HuH-7 (cell line): ENCODE data around the gene ACVR1B.

Source experiments
- DNase-seq: peaks from one replicate; pipeline ENCODE4 v3.0.0; 2011; ENCODE audit warnings: low spot score

The ACVR1B gene

GRCh38 chr12:51942501-51943000 lies 8.9 kb upstream of the ACVR1B start:
- no peak for DNase-seq

DNA sequence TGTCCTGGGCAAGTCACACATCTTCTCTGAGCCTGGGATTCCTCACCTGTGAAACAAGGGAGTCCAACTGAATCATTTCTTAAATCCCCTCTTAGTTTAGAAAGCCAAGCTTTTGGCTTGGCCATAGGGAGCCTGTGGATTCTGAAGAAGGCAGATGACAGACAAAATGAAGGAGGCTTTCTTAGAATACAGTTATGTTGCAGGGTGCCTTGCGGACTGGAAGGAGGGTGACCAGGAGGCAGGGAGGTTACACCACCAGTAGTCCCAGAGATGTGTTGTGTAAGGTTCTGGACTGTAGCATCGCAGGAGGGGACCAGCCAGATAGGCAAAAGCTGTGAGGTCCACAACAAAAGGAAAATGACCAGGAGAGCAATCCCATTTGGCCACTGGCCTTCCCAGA lies 8.2 kb upstream of the ACVR1B start:
- DNase-seq = no peak

DNA sequence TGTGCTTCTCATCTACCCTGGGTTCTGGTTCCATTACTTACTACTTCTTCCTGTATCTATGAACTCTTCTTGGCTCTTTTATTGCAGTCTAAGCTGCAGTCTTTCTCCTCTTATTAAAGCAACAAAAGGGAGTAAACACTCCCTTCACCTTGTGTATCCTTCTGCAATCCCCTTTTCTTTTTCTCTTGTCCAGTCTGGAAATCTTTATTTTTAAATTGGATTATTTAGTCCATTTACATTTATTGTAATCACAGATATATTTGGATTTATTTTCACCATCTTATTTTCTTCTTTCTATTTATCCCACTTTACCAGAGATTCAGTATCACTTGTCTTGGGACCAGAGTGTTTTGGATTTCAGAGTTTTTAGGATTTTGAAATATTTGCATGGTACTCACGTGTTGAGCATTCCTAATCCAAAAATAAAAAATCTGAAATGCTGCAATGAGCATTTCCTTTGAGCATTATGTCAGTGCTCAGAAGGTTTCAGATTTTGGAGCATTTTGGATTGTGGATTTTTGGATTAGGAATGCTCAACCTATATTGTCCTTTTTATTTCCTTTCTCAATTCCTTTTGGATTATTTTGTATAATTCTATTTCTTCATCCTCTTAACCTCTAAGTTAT lies 6.8 kb upstream of the ACVR1B start:
- no peak for DNase-seq

DNA sequence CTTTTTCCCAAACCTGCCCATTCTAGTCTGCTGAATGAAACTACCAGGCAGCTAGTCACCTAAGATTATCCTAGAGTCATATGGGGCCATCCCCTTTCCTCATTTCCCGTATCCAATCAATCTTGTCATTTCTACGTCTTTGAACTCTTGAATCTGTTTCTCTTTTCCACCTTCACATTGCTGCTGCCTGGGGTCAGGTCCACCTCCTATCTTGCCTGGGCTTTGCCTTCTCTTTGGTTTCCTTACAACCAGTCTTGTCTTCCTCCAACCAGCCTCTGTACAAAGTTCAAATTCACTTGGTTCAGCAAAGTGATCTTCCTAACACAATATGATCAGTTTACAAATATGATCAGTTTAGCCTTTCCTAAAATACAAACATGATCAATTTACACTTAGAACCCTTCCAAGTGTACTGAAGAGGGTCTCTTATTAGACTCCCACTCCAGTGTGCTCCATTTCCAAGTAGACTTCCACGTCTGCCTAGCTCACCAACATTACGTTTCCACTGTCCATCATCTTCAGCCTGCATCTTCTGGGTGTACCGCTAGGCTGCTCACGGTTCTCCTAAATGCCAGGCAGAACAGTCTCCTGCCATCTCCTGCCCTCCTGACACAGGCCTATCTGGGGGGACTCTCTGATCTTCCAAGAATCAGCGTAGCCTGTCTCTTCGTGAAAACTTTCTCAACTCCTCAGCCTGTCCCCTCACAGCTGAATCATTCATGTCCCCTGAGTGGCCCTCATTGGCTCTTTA lies 4.1 kb upstream of the ACVR1B start:
- no peak for DNase-seq

GRCh38 chr12:51948066-51948465 lies 3.4 kb upstream of the ACVR1B start:
- no peak for DNase-seq

DNA sequence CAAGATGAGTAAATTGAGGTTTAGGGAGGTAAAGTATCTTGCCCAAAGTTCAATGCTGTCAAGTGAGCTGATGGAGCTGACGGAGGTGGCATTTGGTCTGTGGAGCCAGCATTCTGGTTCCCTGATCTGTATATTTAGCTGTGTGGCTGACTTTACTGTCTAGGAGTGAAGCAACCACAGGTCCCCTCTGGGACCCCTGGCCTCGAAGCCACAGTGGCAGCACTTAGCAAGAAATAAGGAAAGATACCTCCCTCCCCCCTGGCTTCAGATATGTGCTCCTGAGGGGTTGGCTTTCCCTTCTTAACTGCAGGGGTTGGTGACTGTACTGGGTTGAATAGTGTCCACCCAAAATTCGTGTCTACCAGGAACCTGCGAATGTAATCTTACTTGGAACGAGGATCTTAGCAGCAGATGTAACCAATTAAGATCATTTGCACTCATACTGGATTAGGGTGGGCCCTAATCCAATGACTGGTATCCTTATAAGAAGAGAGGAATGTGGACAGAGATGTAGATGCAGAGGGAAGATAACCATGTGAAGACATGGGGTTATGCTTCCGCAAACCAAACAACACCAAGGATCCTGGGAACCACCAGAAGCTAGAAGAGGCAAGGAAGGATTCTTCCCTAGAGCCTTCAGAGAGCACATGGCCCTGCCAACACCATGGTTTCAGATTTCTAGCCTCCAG lies 2.0 kb upstream of the ACVR1B start:
- no peak for DNase-seq

GRCh38 chr12:51950682-51951198 lies 759 bp upstream of the ACVR1B start:
- no peak for DNase-seq

DNA sequence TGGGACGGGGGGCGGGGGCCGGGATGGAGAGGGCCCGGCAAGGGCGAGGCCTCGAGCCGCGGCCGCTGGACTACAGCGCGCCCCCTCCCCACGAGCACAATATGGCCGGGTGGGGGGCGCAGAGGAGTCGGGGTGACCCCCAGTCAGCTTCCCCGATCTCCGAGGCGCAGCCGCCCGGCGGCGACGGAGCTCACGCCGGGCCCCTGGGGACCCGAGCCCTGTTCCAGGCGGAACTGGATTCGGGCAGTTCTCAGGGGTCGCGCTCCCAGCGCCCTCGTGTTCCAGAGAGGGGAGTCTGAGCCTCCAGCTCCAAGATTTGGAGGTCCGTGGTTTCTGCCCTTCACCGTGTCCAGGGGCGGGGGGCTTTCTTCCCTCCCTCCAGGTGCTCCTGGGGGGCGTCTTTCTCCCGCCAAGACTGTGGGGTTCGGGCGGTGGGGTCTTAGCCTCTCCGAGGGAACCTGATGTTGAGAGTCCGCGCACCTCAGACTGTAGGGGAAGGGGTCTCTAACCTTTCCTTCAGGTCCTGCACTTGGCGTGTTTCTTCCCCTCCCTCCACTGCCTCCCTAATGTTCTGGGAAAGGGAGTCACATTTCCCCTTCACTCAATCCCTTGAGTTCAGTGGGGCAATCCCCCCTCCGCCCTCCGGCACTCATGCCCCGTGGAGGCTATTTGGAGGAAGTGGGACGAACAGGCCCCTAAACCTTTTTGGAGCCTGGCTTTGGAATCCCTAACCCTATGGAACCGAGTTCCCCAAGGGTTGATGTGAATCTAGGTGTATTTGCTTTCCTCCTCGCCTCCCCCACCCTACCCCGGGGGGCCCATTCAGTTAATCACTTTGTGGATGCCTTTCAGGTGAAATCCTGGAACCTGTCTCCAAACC lies 584 bp downstream of the ACVR1B start:
- DNase-seq = no peak

- no peak for DNase-seq
Measured at GRCh38 chr12:51953089-51953488, 1.6 kb downstream of the ACVR1B start.

- DNase-seq = no peak
Measured at GRCh38 chr12:51953864-51954263, 2.4 kb downstream of the ACVR1B start.

- DNase-seq = no peak
Measured at GRCh38 chr12:51954561-51955361, 3.3 kb downstream of the ACVR1B start.

DNA sequence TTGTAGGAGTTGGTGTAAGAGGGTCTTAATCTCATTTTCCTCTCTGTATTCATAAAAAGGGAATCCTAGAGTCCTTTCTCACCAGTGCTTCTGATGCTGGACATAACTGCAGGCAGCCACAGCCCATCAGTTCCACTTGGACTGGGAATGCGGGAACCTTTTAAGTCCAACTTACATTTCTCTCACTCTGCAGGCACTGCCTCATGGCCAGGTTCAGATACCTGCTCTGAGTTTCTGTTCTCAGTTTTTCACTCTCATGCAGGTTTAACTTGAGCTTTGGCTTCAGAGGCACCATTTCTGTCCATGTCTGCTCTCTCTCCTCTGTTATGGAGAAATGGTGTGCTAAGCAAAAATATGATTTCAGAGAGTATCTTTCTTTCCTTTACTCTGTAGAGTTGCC lies 4.2 kb downstream of the ACVR1B start:
- no peak for DNase-seq

DNA sequence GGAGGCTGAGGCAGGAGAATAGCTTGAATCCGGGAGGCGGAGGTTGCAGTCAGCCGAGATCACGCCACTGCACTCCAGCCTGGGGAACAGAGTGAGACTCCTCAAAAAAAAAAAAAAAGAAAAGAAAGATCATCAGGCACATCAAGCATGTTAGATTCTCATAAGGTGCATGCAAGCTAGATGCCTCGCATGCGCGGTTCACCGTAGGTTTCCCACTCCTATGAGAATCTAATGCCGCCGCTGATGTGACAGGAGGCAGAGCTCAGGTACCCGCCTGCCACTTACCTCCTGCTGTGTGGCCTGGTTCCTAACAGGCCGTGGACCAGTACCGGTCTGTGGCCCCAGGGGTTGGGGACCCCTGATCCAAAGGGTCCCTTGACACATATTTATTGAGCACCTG lies 7.0 kb downstream of the ACVR1B start:
- no peak for DNase-seq

DNA sequence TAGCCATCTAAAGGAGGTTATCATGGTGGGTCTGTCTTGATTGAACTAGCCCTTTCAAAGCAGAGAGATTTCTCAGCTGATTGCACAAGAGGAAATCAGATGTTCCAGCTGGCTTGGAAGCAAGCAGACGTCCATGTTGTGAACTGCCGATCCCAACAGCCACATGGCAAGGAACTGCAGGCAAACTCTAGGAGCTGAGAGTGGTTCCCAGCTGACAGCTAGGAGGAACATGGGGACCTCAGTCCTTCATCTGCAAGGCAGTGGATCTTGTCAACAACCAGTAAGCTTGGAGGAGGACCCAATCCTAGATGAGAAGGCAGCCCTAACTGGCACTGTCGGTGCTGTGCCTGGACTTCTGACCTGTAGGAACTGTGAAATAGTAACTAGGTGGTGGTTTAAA lies 7.7 kb downstream of the ACVR1B start:
- DNase-seq = no peak

- no peak for DNase-seq
Measured at GRCh38 chr12:51959921-51960320, 8.4 kb downstream of the ACVR1B start.

GRCh38 chr12:51960488-51960887 lies 9.0 kb downstream of the ACVR1B start:
- no peak for DNase-seq

DNA sequence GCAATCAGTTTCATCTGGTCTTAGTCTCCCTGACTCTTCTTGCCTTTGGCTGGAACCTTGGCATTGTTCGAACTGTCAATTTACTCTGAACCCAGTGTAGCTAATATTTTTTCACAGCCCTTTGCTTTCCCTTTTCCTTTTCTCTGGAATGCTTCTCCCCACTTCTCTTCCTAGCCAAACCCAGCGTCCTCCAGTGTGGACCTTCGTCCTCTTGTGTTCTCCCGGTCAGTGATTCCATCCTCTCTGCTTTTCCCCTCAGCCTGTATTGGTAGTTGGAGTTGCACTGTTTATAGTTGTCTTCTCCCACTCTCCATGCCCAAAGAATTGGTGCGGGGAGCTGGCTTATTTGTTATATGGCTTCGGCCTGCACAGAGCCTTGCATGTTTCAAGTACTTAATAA lies 9.4 kb downstream of the ACVR1B start:
- no peak for DNase-seq

DNA sequence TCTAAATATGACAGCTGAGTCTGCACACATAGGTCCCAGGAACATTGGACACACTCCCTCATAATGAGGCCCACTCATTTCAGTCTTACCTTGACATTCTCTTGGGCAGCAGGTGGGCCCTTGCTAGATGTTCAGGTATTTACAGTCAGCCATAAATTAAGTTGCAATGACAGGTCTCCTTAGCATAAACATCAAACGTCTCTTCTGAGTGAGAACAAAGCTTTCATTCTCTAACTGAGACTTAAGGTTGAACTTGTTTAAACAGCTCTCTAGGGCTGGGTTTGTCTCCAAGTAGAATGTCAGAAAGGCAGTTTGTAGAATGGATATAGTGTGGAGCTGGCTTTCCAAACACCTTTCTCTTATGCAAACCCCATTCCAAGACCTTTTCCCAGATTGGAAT lies 10.3 kb downstream of the ACVR1B start:
- DNase-seq = peak; percentile 37

DNA sequence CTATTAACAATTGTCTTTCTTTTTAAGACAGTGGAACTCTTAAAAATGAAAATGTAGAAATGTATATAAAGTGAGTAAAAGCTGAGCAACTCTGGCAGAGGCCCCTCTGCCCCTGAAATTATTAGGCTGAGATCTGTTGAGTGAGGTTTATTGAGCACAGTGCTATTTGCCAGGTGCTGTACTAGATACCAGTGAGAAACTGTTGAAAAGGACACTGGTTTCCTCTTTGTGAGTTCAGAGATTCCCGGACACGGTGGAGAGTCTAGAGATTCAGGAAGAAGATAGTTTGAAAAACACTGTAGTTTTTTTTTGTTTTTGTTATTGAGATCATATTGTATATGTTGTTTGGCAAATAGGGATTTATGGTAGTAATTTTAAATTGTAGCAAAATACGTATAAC lies 11.2 kb downstream of the ACVR1B start:
- no peak for DNase-seq

- DNase-seq = no peak
Measured at GRCh38 chr12:51963477-51963876, 12.0 kb downstream of the ACVR1B start.

DNA sequence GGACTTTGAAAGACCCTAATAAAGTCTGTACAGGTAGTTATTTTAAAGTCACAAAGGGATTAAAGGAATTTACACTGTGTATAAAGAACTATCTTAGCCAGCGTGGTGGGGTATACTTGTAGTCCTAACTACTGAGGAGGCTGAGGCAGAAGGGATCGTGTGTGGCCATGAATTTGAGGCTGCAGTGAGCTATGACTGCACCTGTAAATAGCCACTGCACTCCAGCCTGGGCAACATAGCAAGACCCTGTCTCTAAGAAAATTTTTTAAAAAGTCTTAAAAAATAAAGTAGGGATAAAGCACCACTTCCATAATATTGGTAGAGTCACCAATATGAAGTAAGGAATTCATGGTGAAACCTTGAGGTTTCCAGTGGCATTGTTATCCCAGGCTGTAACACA lies 18.1 kb downstream of the ACVR1B start:
- DNase-seq = no peak
